Measurements from ENCODE around the gene PHF21A.
"Not testable (repeated sequence)": the region's sequence is repeated elsewhere in the genome, so short reads cannot be mapped to it uniquely, and the experiment has no call there.

Gene PHF21A

GRCh38 chr11:45907911-45908370 is 213.3 kb downstream of the PHF21A start:
- no peaks in the 10 kb centered on the region for H3K9me2 ChIP-seq (replicated peaks; ENCODE audit: low read depth, low read length)
- H2AFZ ChIP-seq (ENCODE audit: low read length), result no peak overlapping the region
- H3K36me3 ChIP-seq (ENCODE audit: insufficient read depth, low read length), result peaks cover 5% of the 10 kb centered on the region; the same call in 1 of the 2 replicates
- no peak overlapping the region for H3K9ac ChIP-seq (ENCODE audit: low read depth, low read length, poor library complexity, severe bottlenecking)
- no peaks in the 10 kb centered on the region for H3F3A ChIP-seq (ENCODE audit: low read depth)
- no peaks in the 10 kb centered on the region for H4K20me1 ChIP-seq (ENCODE audit: insufficient read depth, low read length, poor library complexity, severe bottlenecking)
- no peaks in the 10 kb centered on the region for H3K9me3 ChIP-seq (ENCODE audit: insufficient read depth, low read depth, low read length)
- no peaks in the 10 kb centered on the region for H3K79me2 ChIP-seq (ENCODE audit: insufficient read depth, low read length)
- no peak for TF ChIP-seq CTCF (conservative IDR thresholded peaks at IDR 0.05; ENCODE audit: low read length)
- TF ChIP-seq EZH2phosphoT487 (IDR thresholded peaks at IDR 0.05; ENCODE audit: borderline replicate concordance), result no peak
- no peak overlapping the region for H3K4me2 ChIP-seq (ENCODE audit: low read depth, low read length, poor library complexity, severe bottlenecking)
- no peak overlapping the region for H3K4me3 ChIP-seq (ENCODE audit: low read length, poor library complexity, severe bottlenecking)
- peaks cover 15% of the 10 kb centered on the region for H3K4me1 ChIP-seq (ENCODE audit: insufficient read depth, low read length, poor library complexity, severe bottlenecking)
- no peaks in the 10 kb centered on the region for H3K27me3 ChIP-seq (ENCODE audit: insufficient read depth, low read length, poor library complexity, severe bottlenecking)

- no peaks in the 10 kb centered on the region for H3F3A ChIP-seq (ENCODE audit: low read depth)
- H2AFZ ChIP-seq (ENCODE audit: low read length), result no peak within 1 kb of the TSS
- H3K9me2 ChIP-seq (replicated peaks; ENCODE audit: low read depth, low read length), result no peaks in the 10 kb centered on the region
- no peaks in the 10 kb centered on the region for H3K79me2 ChIP-seq (ENCODE audit: insufficient read depth, low read length)
- no peaks in the 10 kb centered on the region for H3K9me3 ChIP-seq (ENCODE audit: insufficient read depth, low read depth, low read length)
- peaks cover 15% of the 10 kb centered on the region for H3K4me1 ChIP-seq (ENCODE audit: insufficient read depth, low read length, poor library complexity, severe bottlenecking)
- H4K20me1 ChIP-seq (ENCODE audit: insufficient read depth, low read length, poor library complexity, severe bottlenecking), result no peaks in the 10 kb centered on the region
- no peaks in the 10 kb centered on the region for H3K27me3 ChIP-seq (ENCODE audit: insufficient read depth, low read length, poor library complexity, severe bottlenecking)
- H3K4me3 ChIP-seq (ENCODE audit: low read length, poor library complexity, severe bottlenecking), result no peak within 1 kb of the TSS
- TF ChIP-seq CTCF (conservative IDR thresholded peaks at IDR 0.05; ENCODE audit: low read length) (no peak), EZH2phosphoT487 (IDR thresholded peaks at IDR 0.05; ENCODE audit: borderline replicate concordance) (no peak)
- no peak within 1 kb of the TSS for H3K4me2 ChIP-seq (ENCODE audit: low read depth, low read length, poor library complexity, severe bottlenecking)
- peaks cover 5% of the 10 kb centered on the region; the same call in 1 of the 2 replicates for H3K36me3 ChIP-seq (ENCODE audit: insufficient read depth, low read length)
- peak within 1 kb of the TSS; percentile 27 for H3K9ac ChIP-seq (ENCODE audit: low read depth, low read length, poor library complexity, severe bottlenecking)
Observed at GRCh38 chr11:45906965-45907611, 214.2 kb downstream of the PHF21A start, which contains the start of gene FREY1. Gene FREY1 (minus strand): TSS chr11:45907271. CDS start chr11:45907245, 26 bp downstream.

- TF ChIP-seq CTCF (conservative IDR thresholded peaks at IDR 0.05; ENCODE audit: low read length), result no peak
- no peak for TF ChIP-seq EZH2phosphoT487 (IDR thresholded peaks at IDR 0.05; ENCODE audit: borderline replicate concordance)
- H3K9me3 ChIP-seq (ENCODE audit: insufficient read depth, low read depth, low read length), result no peaks in the 10 kb centered on the region
- peak overlapping the region; percentile 27 for H3K9ac ChIP-seq (ENCODE audit: low read depth, low read length, poor library complexity, severe bottlenecking)
- H3K79me2 ChIP-seq (ENCODE audit: insufficient read depth, low read length), result no peaks in the 10 kb centered on the region
- no peaks in the 10 kb centered on the region for H3K27me3 ChIP-seq (ENCODE audit: insufficient read depth, low read length, poor library complexity, severe bottlenecking)
- peaks cover 15% of the 10 kb centered on the region for H3K4me1 ChIP-seq (ENCODE audit: insufficient read depth, low read length, poor library complexity, severe bottlenecking)
- no peaks in the 10 kb centered on the region for H4K20me1 ChIP-seq (ENCODE audit: insufficient read depth, low read length, poor library complexity, severe bottlenecking)
- no peaks in the 10 kb centered on the region for H3F3A ChIP-seq (ENCODE audit: low read depth)
- peaks cover 5% of the 10 kb centered on the region; the same call in 1 of the 2 replicates for H3K36me3 ChIP-seq (ENCODE audit: insufficient read depth, low read length)
- no peak overlapping the region for H3K4me2 ChIP-seq (ENCODE audit: low read depth, low read length, poor library complexity, severe bottlenecking)
- H3K4me3 ChIP-seq (ENCODE audit: low read length, poor library complexity, severe bottlenecking), result no peak overlapping the region
- no peak overlapping the region for H2AFZ ChIP-seq (ENCODE audit: low read length)
- no peaks in the 10 kb centered on the region for H3K9me2 ChIP-seq (replicated peaks; ENCODE audit: low read depth, low read length)
Observed at GRCh38 chr11:45906096-45906682, 215.1 kb downstream of the PHF21A start.

- H3F3A ChIP-seq (ENCODE audit: low read depth), result not testable (repeated sequence)
Observed at GRCh38 chr11:45905576-45905975, 215.7 kb downstream of the PHF21A start.

More at GRCh38 chr11:45905576-45905975, 215.7 kb downstream of the PHF21A start:
- not testable (repeated sequence) for H3K36me3 ChIP-seq (ENCODE audit: insufficient read depth, low read length); H2AFZ ChIP-seq (ENCODE audit: low read length); H3K9me2 ChIP-seq (replicated peaks; ENCODE audit: low read depth, low read length); H3K4me2 ChIP-seq (ENCODE audit: low read depth, low read length, poor library complexity, severe bottlenecking); H3K79me2 ChIP-seq (ENCODE audit: insufficient read depth, low read length); H4K20me1 ChIP-seq (ENCODE audit: insufficient read depth, low read length, poor library complexity, severe bottlenecking); H3K9me3 ChIP-seq (ENCODE audit: insufficient read depth, low read depth, low read length); H3K27me3 ChIP-seq (ENCODE audit: insufficient read depth, low read length, poor library complexity, severe bottlenecking); H3K4me3 ChIP-seq (ENCODE audit: low read length, poor library complexity, severe bottlenecking)
- Histone ChIP-seq H3K4me1 (ENCODE audit: insufficient read depth, low read length, poor library complexity, severe bottlenecking) (peaks cover 15% of the 10 kb centered on the region), H3K9ac (ENCODE audit: low read depth, low read length, poor library complexity, severe bottlenecking) (peak overlapping the region; percentile 27)
